ENCODE results near the gene MS4A18.

GRCh38 chr11:60769811-60770210 is 45.3 kb downstream of the MS4A18 start:
- TF ChIP-seq CTCF (IDR thresholded peaks at IDR 0.05) (no peak), ZFX (IDR thresholded peaks at IDR 0.05; ENCODE audit: borderline replicate concordance) (no peak)
